ENCODE data around the gene KCTD15.

Gene KCTD15

DNA sequence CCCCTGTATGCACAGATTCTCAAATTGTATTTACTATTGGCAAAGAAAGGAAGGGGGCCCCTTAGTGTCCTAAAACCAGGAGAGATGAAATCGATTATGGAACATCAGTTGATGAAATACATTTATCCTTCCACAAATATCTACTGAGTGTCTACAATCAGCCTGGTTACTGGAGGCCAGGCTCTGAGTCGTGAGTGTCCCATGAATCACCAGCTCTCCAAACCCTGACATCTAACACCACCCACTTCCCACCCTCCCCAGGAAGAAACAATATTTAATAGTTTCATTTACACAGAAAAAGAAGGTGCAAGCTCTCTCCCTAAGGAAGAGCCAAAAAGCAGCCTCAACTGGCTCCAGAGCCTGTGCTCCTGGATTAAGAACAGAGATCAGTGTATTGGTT lies 25.2 kb downstream of the KCTD15 start:
- Histone ChIP-seq H3K4me1 (ENCODE audit: control insufficient read depth in 2 of 2, insufficient read depth in 2 of 2, low read length in 2 of 2) (peaks cover 10 to 12% of the 10 kb centered on the region in 2 donors), H3K27me3 (ENCODE audit: control insufficient read depth in 2 of 2, insufficient read depth in 2 of 2, low read length in 2 of 2) (peaks cover 0 to 3% of the 10 kb centered on the region in 2 donors), H3K4me3 (ENCODE audit: low read length in 2 of 2) (no peak overlapping the region), H3K27ac (ENCODE audit: low read depth in 2 of 2, low read length in 2 of 2) (no peak overlapping the region), H3K36me3 (ENCODE audit: control insufficient read depth in 2 of 2, insufficient read depth in 2 of 2, low read length in 2 of 2) (no peaks in the 10 kb centered on the region), H3K9me3 (ENCODE audit: control insufficient read depth in 2 of 2, low read length in 2 of 2) (no peaks in the 10 kb centered on the region), H3K9ac (ENCODE audit: low read depth in 1 of 2, low read length in 2 of 2) (no peak overlapping the region)

DNA sequence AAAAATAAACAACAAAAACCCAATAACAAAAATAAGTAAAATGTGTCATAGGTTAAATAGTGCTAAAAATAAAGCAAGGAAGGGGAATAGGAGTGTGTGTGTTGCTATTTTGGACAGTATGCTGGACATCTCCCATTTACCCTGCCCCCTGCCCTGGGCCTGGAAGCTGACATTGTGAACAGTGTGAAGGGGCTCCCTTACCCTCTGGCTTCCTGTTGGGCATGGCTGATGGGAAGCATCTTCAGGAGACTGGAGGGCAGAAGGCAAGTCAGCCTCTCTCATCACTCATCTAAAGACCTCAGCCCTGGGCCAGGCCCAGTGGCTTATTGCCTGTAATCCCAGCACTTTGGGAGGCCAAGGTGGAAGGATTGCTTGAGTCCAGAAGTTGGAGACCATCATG lies 26.7 kb downstream of the KCTD15 start:
- Histone ChIP-seq H3K27me3 (ENCODE audit: control insufficient read depth in 2 of 2, insufficient read depth in 2 of 2, low read length in 2 of 2) (peaks cover 0 to 3% of the 10 kb centered on the region in 2 donors), H3K27ac (ENCODE audit: low read depth in 2 of 2, low read length in 2 of 2) (no peak overlapping the region), H3K4me1 (ENCODE audit: control insufficient read depth in 2 of 2, insufficient read depth in 2 of 2, low read length in 2 of 2) (peaks cover 10 to 12% of the 10 kb centered on the region in 2 donors), H3K4me3 (ENCODE audit: low read length in 2 of 2) (no peak overlapping the region), H3K9ac (ENCODE audit: low read depth in 1 of 2, low read length in 2 of 2) (no peak overlapping the region), H3K9me3 (ENCODE audit: control insufficient read depth in 2 of 2, low read length in 2 of 2) (no peaks in the 10 kb centered on the region), H3K36me3 (ENCODE audit: control insufficient read depth in 2 of 2, insufficient read depth in 2 of 2, low read length in 2 of 2) (no peaks in the 10 kb centered on the region)

DNA sequence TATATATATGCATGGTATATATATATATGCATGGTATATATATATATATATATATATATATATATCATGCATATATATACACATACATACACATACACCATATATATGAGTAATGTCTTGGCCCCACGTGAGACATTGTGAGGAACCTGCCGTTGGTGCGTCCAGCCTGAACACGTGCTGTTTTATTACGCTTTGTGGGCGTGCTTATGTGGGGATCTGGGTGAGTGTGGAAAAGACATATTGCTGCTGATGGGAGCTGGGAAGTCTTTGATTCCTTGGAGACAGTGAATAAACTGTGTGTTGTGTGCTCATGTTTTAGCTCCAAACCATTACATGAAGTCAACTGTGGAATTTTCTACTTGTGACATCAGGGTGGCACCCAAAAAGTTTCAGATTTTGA lies 28.9 kb downstream of the KCTD15 start:
- Histone ChIP-seq H3K9me3 (ENCODE audit: control insufficient read depth in 2 of 2, low read length in 2 of 2) (no peaks in the 10 kb centered on the region), H3K27me3 (ENCODE audit: control insufficient read depth in 2 of 2, insufficient read depth in 2 of 2, low read length in 2 of 2) (peaks cover 0 to 3% of the 10 kb centered on the region in 2 donors), H3K9ac (ENCODE audit: low read depth in 1 of 2, low read length in 2 of 2) (no peak overlapping the region), H3K27ac (ENCODE audit: low read depth in 2 of 2, low read length in 2 of 2) (no peak overlapping the region), H3K4me1 (ENCODE audit: control insufficient read depth in 2 of 2, insufficient read depth in 2 of 2, low read length in 2 of 2) (peaks cover 2 to 4% of the 10 kb centered on the region in 2 donors), H3K4me3 (ENCODE audit: low read length in 2 of 2) (no peak overlapping the region), H3K36me3 (ENCODE audit: control insufficient read depth in 2 of 2, insufficient read depth in 2 of 2, low read length in 2 of 2) (no peaks in the 10 kb centered on the region)

DNA sequence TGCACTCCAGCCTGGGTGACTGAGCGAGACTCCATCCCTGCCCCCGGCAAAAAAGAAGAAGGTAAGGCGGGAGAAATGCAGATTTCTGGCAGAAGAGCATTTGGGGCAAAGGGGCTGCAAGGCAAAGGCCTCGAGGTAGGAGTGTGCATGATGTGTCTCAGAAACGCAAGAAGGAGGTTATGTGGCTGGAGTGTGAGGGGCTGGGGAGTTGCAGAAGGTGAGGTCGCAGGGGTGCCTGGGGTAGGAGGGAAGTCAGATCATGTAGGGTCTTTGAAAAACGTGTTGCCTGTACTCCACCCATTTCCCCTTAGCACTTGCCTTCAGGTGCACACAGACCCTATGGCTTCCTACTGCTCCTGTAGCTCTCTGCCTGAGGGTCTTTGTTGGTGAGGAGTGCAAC lies 29.9 kb downstream of the KCTD15 start:
- no peaks in the 10 kb centered on the region for H3K9me3 ChIP-seq (ENCODE audit: control insufficient read depth in 2 of 2, low read length in 2 of 2)
- H3K4me3 ChIP-seq (ENCODE audit: low read length in 2 of 2), result no peak overlapping the region
- no peaks in the 10 kb centered on the region for H3K4me1 ChIP-seq (ENCODE audit: control insufficient read depth in 2 of 2, insufficient read depth in 2 of 2, low read length in 2 of 2)
- H3K36me3 ChIP-seq (ENCODE audit: control insufficient read depth in 2 of 2, insufficient read depth in 2 of 2, low read length in 2 of 2), result no peaks in the 10 kb centered on the region
- H3K27ac ChIP-seq (ENCODE audit: low read depth in 2 of 2, low read length in 2 of 2), result no peak overlapping the region
- H3K9ac ChIP-seq (ENCODE audit: low read depth in 1 of 2, low read length in 2 of 2), result no peak overlapping the region
- peaks cover 0 to 3% of the 10 kb centered on the region in 2 donors for H3K27me3 ChIP-seq (ENCODE audit: control insufficient read depth in 2 of 2, insufficient read depth in 2 of 2, low read length in 2 of 2)

DNA sequence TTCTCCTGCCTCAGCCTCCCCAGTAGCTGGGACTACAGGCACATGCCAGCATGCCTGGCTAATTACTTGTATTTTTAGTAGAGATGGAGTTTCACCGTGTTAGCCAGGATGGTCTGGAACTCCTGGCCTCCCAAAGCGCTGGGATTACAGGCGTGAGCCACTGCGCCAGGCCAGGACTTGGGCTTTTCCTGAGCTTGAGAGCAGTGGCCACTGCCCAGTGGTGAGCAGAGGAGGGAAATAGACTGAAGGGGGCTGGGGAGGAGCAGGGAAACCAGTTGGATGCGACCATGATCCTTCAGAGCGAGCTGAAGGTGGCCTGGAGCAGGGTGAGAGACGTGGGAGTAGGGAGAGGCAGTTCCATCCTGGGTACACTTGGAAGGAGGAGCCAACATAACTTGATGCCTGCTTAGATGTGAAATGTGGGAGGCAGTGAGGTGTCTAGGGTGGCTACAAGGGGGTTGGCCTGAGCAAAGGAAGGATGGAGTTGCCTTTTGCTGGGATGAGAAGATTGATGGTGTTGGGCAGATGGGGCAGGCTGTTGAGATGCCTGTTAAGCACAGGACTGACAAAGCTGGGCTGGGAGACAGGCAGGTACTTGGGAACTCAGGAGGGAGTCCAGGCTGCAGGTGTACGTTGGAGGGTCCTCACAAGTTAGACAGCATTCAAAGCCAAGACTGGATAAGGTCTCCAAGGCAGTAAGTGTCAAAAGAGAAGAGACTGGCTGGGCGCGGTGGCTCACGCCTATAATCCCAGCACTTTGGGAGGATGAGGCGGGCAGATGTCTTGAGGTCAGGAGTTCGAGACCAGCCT lies 31.8 kb downstream of the KCTD15 start:
- no peaks in the 10 kb centered on the region for H3K4me1 ChIP-seq (ENCODE audit: control insufficient read depth in 2 of 2, insufficient read depth in 2 of 2, low read length in 2 of 2)
- H3K27ac ChIP-seq (ENCODE audit: low read depth in 2 of 2, low read length in 2 of 2), result no peak overlapping the region
- H3K4me3 ChIP-seq (ENCODE audit: low read length in 2 of 2), result no peak overlapping the region
- H3K9me3 ChIP-seq (ENCODE audit: control insufficient read depth in 2 of 2, low read length in 2 of 2), result no peaks in the 10 kb centered on the region
- H3K36me3 ChIP-seq (ENCODE audit: control insufficient read depth in 2 of 2, insufficient read depth in 2 of 2, low read length in 2 of 2), result no peaks in the 10 kb centered on the region
- H3K9ac ChIP-seq (ENCODE audit: low read depth in 1 of 2, low read length in 2 of 2), result no peak overlapping the region
- peaks cover 0 to under 1% of the 10 kb centered on the region in 2 donors for H3K27me3 ChIP-seq (ENCODE audit: control insufficient read depth in 2 of 2, insufficient read depth in 2 of 2, low read length in 2 of 2)

DNA sequence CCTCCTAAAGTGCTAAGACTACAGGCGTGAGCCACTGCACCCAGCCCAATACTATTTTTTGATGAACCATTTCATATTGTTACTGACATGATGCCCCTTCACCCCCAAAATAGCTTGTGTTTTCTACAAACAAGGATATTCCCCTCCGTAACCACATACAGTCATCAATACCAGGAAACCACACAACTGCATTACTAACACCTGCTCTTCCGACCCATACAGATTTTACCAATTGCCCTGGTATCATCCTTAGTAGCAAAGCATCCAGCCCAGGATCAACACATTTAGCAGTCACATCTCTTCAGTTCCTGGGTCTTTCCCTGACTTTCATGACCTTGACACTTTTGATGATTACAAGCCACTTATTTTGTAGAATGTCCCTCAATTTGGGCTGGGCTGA lies 33.6 kb downstream of the KCTD15 start:
- Histone ChIP-seq H3K27ac (ENCODE audit: low read depth in 2 of 2, low read length in 2 of 2) (no peak overlapping the region), H3K27me3 (ENCODE audit: control insufficient read depth in 2 of 2, insufficient read depth in 2 of 2, low read length in 2 of 2) (no peaks in the 10 kb centered on the region), H3K4me1 (ENCODE audit: control insufficient read depth in 2 of 2, insufficient read depth in 2 of 2, low read length in 2 of 2) (no peaks in the 10 kb centered on the region), H3K9me3 (ENCODE audit: control insufficient read depth in 2 of 2, low read length in 2 of 2) (no peaks in the 10 kb centered on the region), H3K4me3 (ENCODE audit: low read length in 2 of 2) (no peak overlapping the region), H3K36me3 (ENCODE audit: control insufficient read depth in 2 of 2, insufficient read depth in 2 of 2, low read length in 2 of 2) (no peaks in the 10 kb centered on the region), H3K9ac (ENCODE audit: low read depth in 1 of 2, low read length in 2 of 2) (no peak overlapping the region)

DNA sequence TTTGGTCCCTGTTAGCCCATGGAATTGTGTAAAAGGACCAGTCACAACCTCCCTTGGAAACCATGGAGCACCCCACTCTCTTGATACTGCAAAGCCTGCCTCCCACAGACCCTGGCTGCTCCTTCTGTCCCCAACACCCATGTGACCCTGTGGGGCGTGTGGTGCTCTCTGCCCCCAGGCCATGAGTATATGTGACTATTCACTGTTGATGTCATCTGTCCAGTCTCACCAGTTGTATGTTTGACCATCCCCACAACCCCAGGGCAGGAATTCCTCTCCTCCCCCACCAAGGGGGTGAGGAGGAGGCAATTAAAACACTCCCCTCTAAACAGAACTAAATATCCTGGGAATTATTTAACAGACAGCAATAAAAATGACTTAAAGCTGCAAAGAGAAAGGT lies 35.2 kb downstream of the KCTD15 start:
- H3K4me1 ChIP-seq (ENCODE audit: control insufficient read depth in 2 of 2, insufficient read depth in 2 of 2, low read length in 2 of 2), result no peaks in the 10 kb centered on the region
- H3K9ac ChIP-seq (ENCODE audit: low read depth in 1 of 2, low read length in 2 of 2), result no peak overlapping the region
- H3K4me3 ChIP-seq (ENCODE audit: low read length in 2 of 2), result no peak overlapping the region
- H3K9me3 ChIP-seq (ENCODE audit: control insufficient read depth in 2 of 2, low read length in 2 of 2), result no peaks in the 10 kb centered on the region
- no peaks in the 10 kb centered on the region for H3K27me3 ChIP-seq (ENCODE audit: control insufficient read depth in 2 of 2, insufficient read depth in 2 of 2, low read length in 2 of 2)
- H3K27ac ChIP-seq (ENCODE audit: low read depth in 2 of 2, low read length in 2 of 2), result no peak overlapping the region
- no peaks in the 10 kb centered on the region for H3K36me3 ChIP-seq (ENCODE audit: control insufficient read depth in 2 of 2, insufficient read depth in 2 of 2, low read length in 2 of 2)

DNA sequence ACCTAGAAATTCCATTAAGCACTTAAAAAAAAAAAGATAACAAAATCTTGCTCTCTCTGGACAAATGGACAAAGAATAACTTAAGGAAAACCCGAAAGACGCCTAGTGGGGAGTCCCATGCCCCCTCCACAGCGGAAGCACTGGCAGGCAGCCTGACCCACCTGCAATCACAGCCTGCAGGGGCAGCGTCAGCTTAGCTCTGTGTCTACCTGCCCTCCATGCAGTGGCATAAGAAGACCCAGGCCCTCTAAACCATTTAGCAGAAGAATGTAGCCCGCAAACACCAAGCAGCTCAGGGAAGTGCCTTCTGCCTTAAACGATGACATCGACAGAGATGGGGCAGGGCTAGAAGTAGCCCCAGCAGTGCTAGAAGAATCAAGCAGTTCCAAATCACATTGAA lies 36.0 kb downstream of the KCTD15 start:
- Histone ChIP-seq H3K4me3 (ENCODE audit: low read length in 2 of 2) (no peak overlapping the region), H3K27me3 (ENCODE audit: control insufficient read depth in 2 of 2, insufficient read depth in 2 of 2, low read length in 2 of 2) (no peaks in the 10 kb centered on the region), H3K4me1 (ENCODE audit: control insufficient read depth in 2 of 2, insufficient read depth in 2 of 2, low read length in 2 of 2) (no peaks in the 10 kb centered on the region), H3K36me3 (ENCODE audit: control insufficient read depth in 2 of 2, insufficient read depth in 2 of 2, low read length in 2 of 2) (no peaks in the 10 kb centered on the region), H3K27ac (ENCODE audit: low read depth in 2 of 2, low read length in 2 of 2) (no peak overlapping the region), H3K9ac (ENCODE audit: low read depth in 1 of 2, low read length in 2 of 2) (no peak overlapping the region), H3K9me3 (ENCODE audit: control insufficient read depth in 2 of 2, low read length in 2 of 2) (no peaks in the 10 kb centered on the region)

DNA sequence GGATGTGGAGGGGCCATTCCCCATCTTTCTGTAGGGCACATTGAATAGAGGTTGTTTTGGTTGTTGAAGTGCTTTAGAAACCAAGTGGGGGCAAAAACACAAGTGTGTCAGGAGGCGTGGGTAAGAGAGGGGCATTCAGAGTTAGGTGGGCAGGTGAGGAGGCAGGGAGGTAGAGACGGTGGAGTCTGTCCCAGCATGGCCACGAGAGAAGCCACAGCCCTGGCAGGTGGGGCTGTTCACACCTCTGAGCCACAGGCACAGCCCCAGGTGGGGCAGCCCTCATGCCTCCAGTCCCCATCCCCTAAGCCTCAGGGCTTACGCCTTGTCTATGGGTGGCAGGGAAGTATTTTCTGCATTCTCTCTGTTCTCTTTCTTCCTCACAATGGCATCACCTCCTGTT lies 43.7 kb downstream of the KCTD15 start:
- Histone ChIP-seq H3K27me3 (ENCODE audit: control insufficient read depth in 2 of 2, insufficient read depth in 2 of 2, low read length in 2 of 2) (peaks cover 3% of the 10 kb centered on the region in 2 donors), H3K9me3 (ENCODE audit: control insufficient read depth in 2 of 2, low read length in 2 of 2) (no peaks in the 10 kb centered on the region), H3K4me3 (ENCODE audit: low read length in 2 of 2) (no peak overlapping the region), H3K4me1 (ENCODE audit: control insufficient read depth in 2 of 2, insufficient read depth in 2 of 2, low read length in 2 of 2) (no peaks in the 10 kb centered on the region), H3K9ac (ENCODE audit: low read depth in 1 of 2, low read length in 2 of 2) (no peak overlapping the region), H3K27ac (ENCODE audit: low read depth in 2 of 2, low read length in 2 of 2) (no peak overlapping the region), H3K36me3 (ENCODE audit: control insufficient read depth in 2 of 2, insufficient read depth in 2 of 2, low read length in 2 of 2) (no peaks in the 10 kb centered on the region)

DNA sequence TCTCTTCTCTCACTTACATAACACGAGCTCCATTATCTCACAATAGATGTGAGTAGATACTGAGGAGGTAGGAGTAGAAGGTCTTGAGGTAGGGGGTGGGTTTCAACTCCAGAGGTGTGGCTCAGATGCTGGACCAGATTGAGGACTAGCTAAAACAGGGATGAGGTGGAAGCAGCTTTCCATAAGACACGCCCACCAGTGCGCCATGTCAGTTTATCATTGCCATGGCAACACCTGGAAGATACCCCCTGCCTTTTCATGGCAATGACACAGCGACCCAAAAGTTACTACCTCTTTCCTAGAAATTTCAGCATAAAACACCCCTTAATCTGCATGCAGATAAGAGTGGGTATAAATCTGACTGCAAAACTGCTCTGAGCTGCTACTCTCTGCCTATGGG lies 44.1 kb downstream of the KCTD15 start:
- no peak overlapping the region for H3K9ac ChIP-seq (ENCODE audit: low read depth in 1 of 2, low read length in 2 of 2)
- no peaks in the 10 kb centered on the region for H3K4me1 ChIP-seq (ENCODE audit: control insufficient read depth in 2 of 2, insufficient read depth in 2 of 2, low read length in 2 of 2)
- H3K9me3 ChIP-seq (ENCODE audit: control insufficient read depth in 2 of 2, low read length in 2 of 2), result no peaks in the 10 kb centered on the region
- H3K27me3 ChIP-seq (ENCODE audit: control insufficient read depth in 2 of 2, insufficient read depth in 2 of 2, low read length in 2 of 2), result peaks cover 3% of the 10 kb centered on the region in 2 donors
- no peaks in the 10 kb centered on the region for H3K36me3 ChIP-seq (ENCODE audit: control insufficient read depth in 2 of 2, insufficient read depth in 2 of 2, low read length in 2 of 2)
- no peak overlapping the region for H3K27ac ChIP-seq (ENCODE audit: low read depth in 2 of 2, low read length in 2 of 2)
- H3K4me3 ChIP-seq (ENCODE audit: low read length in 2 of 2), result no peak overlapping the region

All from mucosa of rectum (tissue), 2 donors.